NCI-H2107 treated with DMSO at 0.1 percent for 48 hours (cell line): ENCODE data around the gene NRN1.

Experiments
- DNase-seq: peaks from one replicate; lab custom pipeline; 2025; ENCODE audit not compliant: unreplicated experiment; lab: John Stamatoyannopoulos, UW

NRN1 gene

GRCh38 chr6:6002848-6003620 lies 3.7 kb downstream of the NRN1 start:
- no peak for DNase-seq

- no peak for DNase-seq
Observed at GRCh38 chr6:6002005-6002847, 4.5 kb downstream of the NRN1 start.

GRCh38 chr6:6001443-6001842 lies 5.3 kb downstream of the NRN1 start:
- DNase-seq, result no peak

- no peak for DNase-seq
Observed at GRCh38 chr6:5999688-6000608, 6.8 kb downstream of the NRN1 start.

- no peak for DNase-seq
Observed at GRCh38 chr6:5998711-5999687, 7.7 kb downstream of the NRN1 start.

- no peak for DNase-seq
Observed at GRCh38 chr6:5998236-5998635, 8.5 kb downstream of the NRN1 start.

- DNase-seq, result no peak
Observed at GRCh38 chr6:5997420-5997987, 9.2 kb downstream of the NRN1 start.

GRCh38 chr6:5996714-5997419 lies 9.9 kb downstream of the NRN1 start:
- no peak for DNase-seq

GRCh38 chr6:5995949-5996713 lies 10.6 kb downstream of the NRN1 start:
- peak; percentile 15 for DNase-seq

GRCh38 chr6:5995658-5995948 lies 11.1 kb downstream of the NRN1 start:
- DNase-seq, result no peak

GRCh38 chr6:5994999-5995657 lies 11.6 kb downstream of the NRN1 start:
- no peak for DNase-seq

- no peak for DNase-seq
Observed at GRCh38 chr6:5994234-5994998, 12.3 kb downstream of the NRN1 start.

GRCh38 chr6:5992551-5993225 lies 14.0 kb downstream of the NRN1 start:
- no peak for DNase-seq

GRCh38 chr6:5990786-5991185 lies 15.9 kb downstream of the NRN1 start:
- DNase-seq, result no peak

GRCh38 chr6:5989141-5989723 lies 17.5 kb downstream of the NRN1 start:
- DNase-seq, result no peak

- no peak for DNase-seq
Observed at GRCh38 chr6:5986861-5987260, 19.9 kb downstream of the NRN1 start.
